AG09309 (cell line): ENCODE measurements around the gene CYP27B1.

ENCODE experiments used
- DNase-seq: peaks from one replicate; pipeline ENCODE4 v3.0.0-alpha.2; 2010; ENCODE audit warnings: low read depth
- H3K4me3 ChIP-seq: 2 replicates; pipeline ENCODE4 v1.5.1; 2011; ENCODE audit warnings: mild to moderate bottlenecking, low read depth, low read length, moderate library complexity; ENCODE audit not compliant: control insufficient read depth
- CTCF ChIP-seq: IDR thresholded peaks from 2 replicates; pipeline ENCODE4 v1.5.1; 2011; ENCODE audit warnings: mild to moderate bottlenecking, low read depth, low read length, inconsistent platforms; ENCODE audit not compliant: insufficient read depth, control insufficient read depth; ENCODE audit errors: missing control alignments

Gene CYP27B1

GRCh38 chr12:57761391-57761998 is 5.4 kb downstream of the CYP27B1 start:
- no peak overlapping the region for H3K4me3 ChIP-seq
- no peak for DNase-seq
- no peak for TF ChIP-seq CTCF

- no peak for DNase-seq
- TF ChIP-seq CTCF, result no peak
Measured at GRCh38 chr12:57760347-57760982, 6.4 kb downstream of the CYP27B1 start.

GRCh38 chr12:57759360-57759980 is 7.4 kb downstream of the CYP27B1 start:
- H3K4me3 ChIP-seq, result no peak overlapping the region
- no peak for DNase-seq
- TF ChIP-seq CTCF, result peak; percentile 49

More at GRCh38 chr12:57760347-57760982, 6.4 kb downstream of the CYP27B1 start:
- no peak overlapping the region for H3K4me3 ChIP-seq

- no peak for TF ChIP-seq CTCF
Measured at GRCh38 chr12:57758552-57759359, 8.1 kb downstream of the CYP27B1 start.

GRCh38 chr12:57757771-57758170 is 9.1 kb downstream of the CYP27B1 start:
- TF ChIP-seq CTCF, result no peak
- H3K4me3 ChIP-seq, result no peak overlapping the region
- no peak for DNase-seq

More at GRCh38 chr12:57758552-57759359, 8.1 kb downstream of the CYP27B1 start:
- no peak overlapping the region for H3K4me3 ChIP-seq
- no peak for DNase-seq
